Neutrophil (primary cell): Measurements from ENCODE around the gene AS3MT.

Source experiments
- H3K27ac ChIP-seq: fragments of 200-600 bp; sonication (generic); 2 replicates; pipeline ENCODE4 v1.5.1; 2016; ENCODE audit warnings: mild to moderate bottlenecking, moderate library complexity
- H3K27me3 ChIP-seq: fragments of 200-600 bp; sonication (generic); 2 replicates; pipeline ENCODE4 v1.6.0; 2016; ENCODE audit warnings: mild to moderate bottlenecking
- H3K36me3 ChIP-seq: fragments of 200-600 bp; sonication (generic); 2 replicates; pipeline ENCODE4 v1.5.1; 2017
- H3K4me1 ChIP-seq, 2 experiments: fragments of 200-600 bp in 1 of 2; sonication (generic) in 1 of 2; 1 replicate in 1 of 2; 2 replicates in 1 of 2; pipeline versions ENCODE4 v1.5.1 to v1.6.1; 2013 to 2016; ENCODE audit warnings: low read depth in 1 of 2, low read length in 1 of 2, mild to moderate bottlenecking in 1 of 2, moderate library complexity in 1 of 2; ENCODE audit not compliant: control insufficient read depth in 1 of 2, insufficient read depth in 1 of 2
- H3K4me3 ChIP-seq, 2 experiments: fragments of 200-600 bp in 1 of 2; sonication (generic) in 1 of 2; 1 replicate in 1 of 2; 2 replicates in 1 of 2; pipeline ENCODE4 v1.5.1; 2013 to 2016; ENCODE audit warnings: low read depth in 1 of 2, low read length in 1 of 2, mild to moderate bottlenecking in 1 of 2, moderate library complexity in 1 of 2
- H3K9me3 ChIP-seq: fragments of 200-600 bp; sonication (generic); 2 replicates; pipeline ENCODE4 v1.5.1; 2016
- CTCF ChIP-seq: fragments of 200-600 bp; sonication (generic); IDR thresholded peaks from 2 replicates; pipeline ENCODE4 v1.5.1; 2016; ENCODE audit warnings: antibody characterized with exemption

AS3MT gene

GRCh38 chr10:102856758-102857424 lies 12.4 kb upstream of the AS3MT start:
- H3K9me3 ChIP-seq, result no peaks in the 10 kb centered on the region
- no peaks in the 10 kb centered on the region for H3K27me3 ChIP-seq
- H3K27ac ChIP-seq, result no peak overlapping the region
- H3K4me1 ChIP-seq, result peaks cover 0 to 11% of the 10 kb centered on the region in 2 experiments
- no peak overlapping the region for H3K4me3 ChIP-seq
- peaks cover 7% of the 10 kb centered on the region for H3K36me3 ChIP-seq
- no peak for TF ChIP-seq CTCF

GRCh38 chr10:102859911-102860310 lies 9.4 kb upstream of the AS3MT start:
- Histone ChIP-seq H3K27ac (no peak overlapping the region), H3K9me3 (no peaks in the 10 kb centered on the region), H3K36me3 (peaks cover 17% of the 10 kb centered on the region), H3K4me3 (no peak overlapping the region), H3K4me1 (no peaks in the 10 kb centered on the region), H3K27me3 (no peaks in the 10 kb centered on the region)
- TF ChIP-seq CTCF, result no peak

GRCh38 chr10:102863660-102864059 lies 5.6 kb upstream of the AS3MT start:
- Histone ChIP-seq H3K9me3 (no peaks in the 10 kb centered on the region), H3K27ac (no peak overlapping the region), H3K4me3 (no peak overlapping the region), H3K36me3 (peaks cover 17% of the 10 kb centered on the region), H3K4me1 (no peaks in the 10 kb centered on the region), H3K27me3 (peaks cover 12% of the 10 kb centered on the region)
- no peak for TF ChIP-seq CTCF

GRCh38 chr10:102865620-102866019 lies 3.6 kb upstream of the AS3MT start:
- H3K27me3 ChIP-seq, result peaks cover 31% of the 10 kb centered on the region
- no peaks in the 10 kb centered on the region for H3K9me3 ChIP-seq
- TF ChIP-seq CTCF, result no peak
- peaks cover 0 to 6% of the 10 kb centered on the region in 2 experiments for H3K4me1 ChIP-seq
- no peak overlapping the region for H3K27ac ChIP-seq
- H3K4me3 ChIP-seq, result no peak overlapping the region
- peaks cover 12% of the 10 kb centered on the region for H3K36me3 ChIP-seq

- H3K9me3 ChIP-seq, result no peaks in the 10 kb centered on the region
- H3K27me3 ChIP-seq, result peaks cover 62% of the 10 kb centered on the region
- H3K4me1 ChIP-seq, result peaks cover 0 to 6% of the 10 kb centered on the region in 2 experiments
- no peak for TF ChIP-seq CTCF
- H3K27ac ChIP-seq, result no peak overlapping the region
- H3K36me3 ChIP-seq, result no peaks in the 10 kb centered on the region
- H3K4me3 ChIP-seq, result no peak overlapping the region
Observed at GRCh38 chr10:102868911-102869257, 386 bp upstream of the AS3MT start.
